K562 (cell line): ENCODE data around the gene KAZALD1. TPM values are rescaled to one million over a fixed set of nuclear protein-coding genes. Genes with fewer than 3 reads are reported as not detected.

ENCODE experiments used
- MGA ChIP-seq: fragments of 450-650 bp; IDR thresholded peaks from 2 replicates; pipeline ENCODE4 v1.6.1; 2016; ENCODE audit warnings: mild to moderate bottlenecking, moderate library complexity
- PHF20 ChIP-seq: fragments of 450-650 bp; IDR thresholded peaks from 2 replicates; pipeline ENCODE4 v1.6.1; 2018; ENCODE audit not compliant: partially characterized antibody
- SMAD3 ChIP-seq: fragments of 450-650 bp; formaldehyde crosslinking; conservative IDR thresholded peaks from 2 replicates; pipeline ENCODE4 v1.4.0; 2020; ENCODE audit warnings: mild to moderate bottlenecking
- ZNF518B ChIP-seq: fragments of 250-450 bp; sonication (Bioruptor Pico); IDR thresholded peaks from 2 replicates; pipeline ENCODE4 v1.5.0; 2021; ENCODE audit warnings: mild to moderate bottlenecking, moderate library complexity
- polyA plus RNA-seq, 8 experiments: library from polyadenylated mRNA; depleted of rRNA in 4 of 8; stranded (reverse) in 5 of 8; unstranded in 3 of 8; fragments of >200 nt; fragmentation: Nextera tagmentation in 2 of 8; fragmentation: Illumina TruSeq in 1 of 8; extraction: Ambion mirVana in 2 of 8; extraction: Trizol in 1 of 8; gene quantifications; 2 replicates each; pipeline versions ENCODE4 v1.2.1 to v1.2.3, GENCODE V29; 2011 to 2014; ENCODE audit warnings: inconsistent platforms in 1 of 8, missing spikeins in 1 of 8
- total RNA-seq, 7 experiments: library from RNA; depleted of rRNA in 6 of 7; stranded (reverse); fragments of >200 nt in 6 of 7; fragmentation: Illumina TruSeq in 2 of 7; extraction: Trizol in 2 of 7; gene quantifications; 2 replicates each; pipeline versions ENCODE4 v1.2.1 to v1.2.3, GENCODE V29; 2011 to 2021; ENCODE audit warnings: low replicate concordance in 1 of 7

KAZALD1 gene
- total and polyA plus RNA-seq, 9 of the 15 experiments (the other 6 are each of a cell fraction or from before 2014, with no cell fraction given) = 0.15 to 10.0 (median 4.9) TPM

GRCh38 chr10:101062232-101063049 is 652 bp downstream of the KAZALD1 start (continued):
- no peak for TF ChIP-seq ZNF518B (CRISPR knock-in tag)
- peak; percentile 92 for TF ChIP-seq MGA
- TF ChIP-seq SMAD3 (CRISPR knock-in tag) = no peak
- no peak for TF ChIP-seq PHF20
